Neuronal stem cell (in vitro differentiated cells): ENCODE data around the gene HINFP.
"Not testable (repeated sequence)": the region's sequence is repeated elsewhere in the genome, so short reads cannot be mapped to it uniquely, and the experiment has no call there.

Experiments
- DNase-seq: peaks from one replicate; pipeline ENCODE4 v3.0.0-alpha.2; 2013; ENCODE audit warnings: low spot score
- H2AFZ ChIP-seq: one replicate; pipeline ENCODE4 v1.6.1; 2013; ENCODE audit warnings: mild to moderate bottlenecking, low read length, inconsistent platforms
- H2AK5ac ChIP-seq: 2 replicates; pipeline ENCODE4 v1.6.1; 2013; ENCODE audit warnings: low read depth, mild to moderate bottlenecking, inconsistent platforms, low read length, moderate library complexity, mixed read lengths
- H2BK120ac ChIP-seq: 2 replicates; pipeline ENCODE4 v1.6.1; 2013; ENCODE audit warnings: low read depth, mild to moderate bottlenecking, inconsistent platforms, low read length, moderate library complexity, mixed read lengths
- H2BK12ac ChIP-seq: one replicate; pipeline ENCODE4 v1.6.1; 2013; ENCODE audit warnings: low read length, inconsistent platforms
- H2BK15ac ChIP-seq: 2 replicates; pipeline ENCODE4 v1.6.1; 2013; ENCODE audit warnings: mild to moderate bottlenecking, low read length, inconsistent platforms, mixed read lengths
- H2BK5ac ChIP-seq: one replicate; pipeline ENCODE4 v1.6.1; 2013; ENCODE audit warnings: inconsistent platforms, mild to moderate bottlenecking, low read length, moderate library complexity
- H3K14ac ChIP-seq: one replicate; pipeline ENCODE4 v1.6.1; 2013; ENCODE audit warnings: low read length, inconsistent platforms
- H3K18ac ChIP-seq: 2 replicates; pipeline ENCODE4 v1.6.1; 2013; ENCODE audit warnings: low read length, inconsistent platforms
- H3K23ac ChIP-seq: 2 replicates; pipeline ENCODE4 v1.6.1; 2013; ENCODE audit warnings: low read depth, mild to moderate bottlenecking, mixed read lengths, low read length, inconsistent platforms; ENCODE audit not compliant: poor library complexity
- H3K27ac ChIP-seq: replicated peaks from 3 replicates; pipeline ENCODE4 v1.5.1; 2013; ENCODE audit warnings: low read length, inconsistent platforms
- H3K27me3 ChIP-seq, 3 experiments: 2 replicates each; pipeline ENCODE4 v1.6.1; 2013; ENCODE audit warnings: low read length in 3 of 3, mild to moderate bottlenecking in 2 of 3, inconsistent platforms in 1 of 3, low read depth in 1 of 3, mixed read lengths in 1 of 3, moderate library complexity in 1 of 3; ENCODE audit not compliant: control insufficient read depth in 3 of 3, insufficient read depth in 3 of 3
- H3K36me3 ChIP-seq, 2 donors: replicated peaks in 1 of 2; 2 replicates each; pipeline ENCODE4 v1.6.1; 2013; ENCODE audit warnings: low read length in 2 of 2; ENCODE audit not compliant: control insufficient read depth in 2 of 2, insufficient read depth in 2 of 2
- H3K4ac ChIP-seq: 2 replicates; pipeline ENCODE4 v1.6.1; 2013; ENCODE audit warnings: inconsistent platforms, mild to moderate bottlenecking, low read length, moderate library complexity
- H3K4me1 ChIP-seq, 2 donors: 1 replicate in 1 of 2; 2 replicates in 1 of 2; pipeline ENCODE4 v1.6.1; 2013; ENCODE audit warnings: low read length in 2 of 2, low read depth in 1 of 2; ENCODE audit not compliant: control insufficient read depth in 2 of 2, insufficient read depth in 1 of 2
- H3K4me2 ChIP-seq: one replicate; pipeline ENCODE4 v1.6.1; 2013; ENCODE audit warnings: mild to moderate bottlenecking, low read length, inconsistent platforms; ENCODE audit not compliant: insufficient read depth, poor library complexity, severe bottlenecking
- H3K4me3 ChIP-seq, 2 donors: 2 replicates each; pipeline ENCODE4 v1.5.1; 2013; ENCODE audit warnings: low read length in 2 of 2, mild to moderate bottlenecking in 2 of 2, inconsistent platforms in 1 of 2, moderate library complexity in 1 of 2
- H3K79me1 ChIP-seq: one replicate; pipeline ENCODE4 v1.6.1; 2013; ENCODE audit warnings: low read depth, mild to moderate bottlenecking, inconsistent platforms, low read length, moderate library complexity
- H3K9ac ChIP-seq: one replicate; pipeline ENCODE4 v1.6.1; 2013; ENCODE audit warnings: mild to moderate bottlenecking, low read depth, low read length, inconsistent platforms; ENCODE audit not compliant: poor library complexity
- H3K9me3 ChIP-seq, 2 donors: replicated peaks in 1 of 2; 2 replicates each; pipeline versions ENCODE3 to v1.6.1; 2013; ENCODE audit warnings: low read length in 2 of 2, mild to moderate bottlenecking in 2 of 2, inconsistent platforms in 1 of 2, low read depth in 1 of 2, mixed read lengths in 1 of 2, moderate library complexity in 1 of 2; ENCODE audit not compliant: control insufficient read depth in 2 of 2, insufficient read depth in 1 of 2
- H4K8ac ChIP-seq: one replicate; pipeline ENCODE4 v1.6.1; 2013; ENCODE audit warnings: low read depth, mild to moderate bottlenecking, inconsistent platforms, low read length, moderate library complexity
- H4K91ac ChIP-seq: one replicate; pipeline ENCODE4 v1.6.1; 2013; ENCODE audit warnings: low read length, low read depth, mild to moderate bottlenecking, inconsistent platforms; ENCODE audit not compliant: poor library complexity
- WGBS, 2 donors: extraction: QIAGEN DNeasy Blood & Tissue Kit; methylation state at CpG; one replicate each; pipeline ENCODE4 v1.1.7; 2013; ENCODE audit warnings: missing lambda C conversion rate in 2 of 2, mixed read lengths in 1 of 2; ENCODE audit not compliant: insufficient read length in 2 of 2, insufficient replicate concordance in 1 of 2; ENCODE audit errors: extremely low coverage in 2 of 2; 5-methylcytosine and 5-hydroxymethylcytosine counted together

The HINFP gene

GRCh38 chr11:119126675-119127268 is 5.4 kb downstream of the HINFP start:
- Histone ChIP-seq H3K4me1 (peaks cover 6 to 9% of the 10 kb centered on the region in 2 donors), H2BK12ac (no peak overlapping the region), H3K4ac (no peak overlapping the region), H3K4me2 (no peak overlapping the region), H4K8ac (no peak overlapping the region), H3K14ac (no peak overlapping the region), H3K9me3 (no peaks in the 10 kb centered on the region), H3K27ac (no peak overlapping the region), H2BK120ac (no peak overlapping the region), H2BK15ac (no peak overlapping the region), H4K91ac (no peak overlapping the region), H2AFZ (no peak overlapping the region), H3K23ac (no peak overlapping the region), H2AK5ac (no peak overlapping the region), H3K18ac (no peak overlapping the region), H3K4me3 (no peak overlapping the region), H3K36me3 (peaks cover 17 to 66% of the 10 kb centered on the region in 2 donors), H2BK5ac (no peak overlapping the region), H3K27me3 (no peaks in the 10 kb centered on the region), H3K9ac (no peak overlapping the region), H3K79me1 (peaks cover 6% of the 10 kb centered on the region)
- DNase-seq = no peak
- no CpG with 5 or more reads among the region's 5 CpGs for WGBS, 2 donors

DNA sequence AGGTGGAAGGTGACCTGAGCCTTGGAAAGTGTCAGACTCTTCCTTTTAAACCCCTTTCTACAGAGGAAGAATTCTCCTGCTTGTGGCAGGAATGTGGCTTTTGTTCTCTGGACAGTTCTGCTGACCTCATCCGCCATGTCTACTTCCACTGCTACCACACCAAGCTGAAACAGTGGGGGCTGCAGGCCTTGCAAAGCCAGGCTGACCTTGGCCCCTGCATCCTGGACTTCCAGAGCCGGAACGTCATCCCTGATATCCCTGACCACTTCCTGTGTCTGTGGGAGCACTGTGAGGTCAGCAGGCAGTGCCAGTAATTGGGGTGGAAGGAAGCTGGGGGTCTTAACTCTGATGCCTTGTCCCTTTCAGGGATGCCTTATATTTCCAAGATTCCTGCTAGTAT is 9.3 kb downstream of the HINFP start:
- Histone ChIP-seq H3K27me3 (no peaks in the 10 kb centered on the region), H3K9me3 (no peaks in the 10 kb centered on the region), H2BK120ac (no peak overlapping the region), H2AK5ac (no peak overlapping the region), H3K23ac (no peak overlapping the region), H4K91ac (no peak overlapping the region), H2BK5ac (no peak overlapping the region), H3K27ac (no peak overlapping the region), H2BK12ac (no peak overlapping the region), H3K4ac (no peak overlapping the region), H2BK15ac (no peak overlapping the region), H3K14ac (no peak overlapping the region), H2AFZ (no peak overlapping the region), H3K79me1 (no peaks in the 10 kb centered on the region), H3K4me3 (no peak overlapping the region), H3K36me3 (peaks cover 33 to 78% of the 10 kb centered on the region in 2 donors), H3K4me1 (peaks cover 0 to 2% of the 10 kb centered on the region in 2 donors), H3K9ac (no peak overlapping the region), H3K4me2 (no peak overlapping the region), H4K8ac (no peak overlapping the region), H3K18ac (no peak overlapping the region)
- WGBS, 2 donors = no CpG with 5 or more reads among the region's 3 CpGs
- DNase-seq = no peak

GRCh38 chr11:119134389-119134978 is 13.1 kb downstream of the HINFP start:
- no CpG with 5 or more reads among the region's 4 CpGs for WGBS, 2 donors
- no peak overlapping the region for H3K4me2 ChIP-seq
- H3K23ac ChIP-seq = no peak overlapping the region
- no peak overlapping the region for H2BK12ac ChIP-seq
- no peak for DNase-seq
- H2BK15ac ChIP-seq = no peak overlapping the region
- peaks cover 31 to 55% of the 10 kb centered on the region in 2 donors for H3K36me3 ChIP-seq
- H3K4ac ChIP-seq = no peak overlapping the region
- no peak overlapping the region for H3K9ac ChIP-seq
- no peak overlapping the region for H2AK5ac ChIP-seq
- H3K79me1 ChIP-seq = no peaks in the 10 kb centered on the region
- H2BK120ac ChIP-seq = no peak overlapping the region
- peaks cover 0 to 2% of the 10 kb centered on the region in 2 donors for H3K4me1 ChIP-seq
- no peaks in the 10 kb centered on the region for H3K9me3 ChIP-seq
- H3K27ac ChIP-seq = no peak overlapping the region
- no peak overlapping the region for H3K18ac ChIP-seq
- no peak overlapping the region for H2AFZ ChIP-seq
- peaks cover 0 to 2% (median 0%) of the 10 kb centered on the region in 3 experiments for H3K27me3 ChIP-seq
- no peak overlapping the region for H3K4me3 ChIP-seq
- H3K14ac ChIP-seq = no peak overlapping the region
- H4K8ac ChIP-seq = no peak overlapping the region
- no peak overlapping the region for H2BK5ac ChIP-seq
- no peak overlapping the region for H4K91ac ChIP-seq

GRCh38 chr11:119139276-119139675 is 17.9 kb downstream of the HINFP start:
- not testable (repeated sequence) for H3K23ac ChIP-seq, H3K4me3 ChIP-seq, H3K14ac ChIP-seq, H3K79me1 ChIP-seq, H3K9ac ChIP-seq, H3K4me2 ChIP-seq, H3K27ac ChIP-seq, H3K4ac ChIP-seq, H2AK5ac ChIP-seq, H3K4me1 ChIP-seq, DNase-seq, H3K9me3 ChIP-seq, H2BK12ac ChIP-seq, H4K8ac ChIP-seq, H2BK15ac ChIP-seq, H4K91ac ChIP-seq, H3K27me3 ChIP-seq, H3K36me3 ChIP-seq, H3K18ac ChIP-seq, H2BK5ac ChIP-seq, H2BK120ac ChIP-seq, H2AFZ ChIP-seq
- whole genome bisulfite sequencing, 2 donors = no CpG with 5 or more reads among the region's 10 CpGs
